Thyroid gland (tissue), 4 donors: Measurements from ENCODE around the gene ZNF692.

ENCODE experiments used
- POLR2A ChIP-seq, 2 donors: fragments of 450-650 bp; IDR thresholded peaks; one replicate each; pipeline ENCODE4 v1.6.1; 2017; ENCODE audit warnings: antibody characterized with exemption in 2 of 2, mild to moderate bottlenecking in 2 of 2, moderate library complexity in 1 of 2
- TF ChIP-seq, protein P1 (sequence below), 6 experiments: fragments of 200-600 bp in 3 of 6; fragments of 450-650 bp in 3 of 6; sonication (generic) in 3 of 6; IDR thresholded peaks; one replicate each; pipeline ENCODE4 v1.5.1; 2016 to 2019; ENCODE audit warnings: antibody characterized with exemption in 6 of 6, mild to moderate bottlenecking in 2 of 6, inconsistent platforms in 1 of 6, moderate library complexity in 1 of 6

DNA sequence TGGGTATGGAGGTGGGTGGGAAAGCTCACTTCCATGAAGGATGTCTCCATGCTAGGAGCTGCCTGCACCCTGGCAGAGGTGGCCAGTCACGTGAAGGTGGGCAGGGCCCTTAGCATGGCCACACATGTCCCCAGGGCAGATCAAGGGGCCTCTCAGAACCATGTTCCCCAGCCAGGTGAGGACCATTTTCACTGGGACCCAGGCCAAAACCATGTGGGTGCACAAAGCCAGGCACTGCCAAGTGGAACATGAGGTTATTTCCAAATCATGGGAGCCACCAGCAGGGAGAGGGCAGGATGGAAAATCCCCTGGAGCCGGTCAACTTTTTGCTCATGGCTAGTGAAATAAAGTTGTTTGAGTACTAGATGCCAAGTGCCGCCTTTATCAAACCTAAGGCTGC, 9.7 kb downstream of the ZNF692 start:
- no peak for TF ChIP-seq POLR2A (IDR thresholded peaks at IDR 0.05)
- TF ChIP-seq, protein P1, sequence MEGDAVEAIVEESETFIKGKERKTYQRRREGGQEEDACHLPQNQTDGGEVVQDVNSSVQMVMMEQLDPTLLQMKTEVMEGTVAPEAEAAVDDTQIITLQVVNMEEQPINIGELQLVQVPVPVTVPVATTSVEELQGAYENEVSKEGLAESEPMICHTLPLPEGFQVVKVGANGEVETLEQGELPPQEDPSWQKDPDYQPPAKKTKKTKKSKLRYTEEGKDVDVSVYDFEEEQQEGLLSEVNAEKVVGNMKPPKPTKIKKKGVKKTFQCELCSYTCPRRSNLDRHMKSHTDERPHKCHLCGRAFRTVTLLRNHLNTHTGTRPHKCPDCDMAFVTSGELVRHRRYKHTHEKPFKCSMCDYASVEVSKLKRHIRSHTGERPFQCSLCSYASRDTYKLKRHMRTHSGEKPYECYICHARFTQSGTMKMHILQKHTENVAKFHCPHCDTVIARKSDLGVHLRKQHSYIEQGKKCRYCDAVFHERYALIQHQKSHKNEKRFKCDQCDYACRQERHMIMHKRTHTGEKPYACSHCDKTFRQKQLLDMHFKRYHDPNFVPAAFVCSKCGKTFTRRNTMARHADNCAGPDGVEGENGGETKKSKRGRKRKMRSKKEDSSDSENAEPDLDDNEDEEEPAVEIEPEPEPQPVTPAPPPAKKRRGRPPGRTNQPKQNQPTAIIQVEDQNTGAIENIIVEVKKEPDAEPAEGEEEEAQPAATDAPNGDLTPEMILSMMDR (IDR thresholded peaks at IDR 0.05) = no peak
